ENCODE measurements around the gene SCRN2. TPM values are rescaled to one million over a fixed set of nuclear protein-coding genes. Genes with fewer than 3 reads are reported as not detected.

Gene SCRN2
- total RNA-seq, 1 donor from 2014 or later: 21.3 TPM

DNA sequence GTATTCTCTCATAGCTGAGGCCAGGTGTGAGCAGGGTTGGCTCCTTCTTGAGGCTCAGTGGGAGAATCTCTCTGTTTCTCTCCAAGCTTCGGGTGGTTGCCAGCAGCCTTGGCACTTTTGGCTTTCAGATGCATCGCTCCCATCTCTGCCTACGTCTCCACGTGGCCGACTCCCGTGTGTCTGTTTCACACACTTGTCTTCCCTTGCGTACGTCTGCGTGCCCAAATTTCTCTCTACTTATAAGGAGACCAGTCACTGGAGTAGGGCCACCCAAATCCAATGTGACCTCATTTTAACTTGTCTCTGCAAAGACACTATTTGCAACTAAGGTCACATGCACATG is 34.2 kb downstream of the SCRN2 start:
- no peak for DNase-seq (ENCODE audit: low read depth)

- DNase-seq (ENCODE audit: low read depth): no peak
These were observed 34.8 kb downstream of the SCRN2 start for GRCh38 chr17:47806026-47806912.

GRCh38 chr17:47804461-47804860 is 36.6 kb downstream of the SCRN2 start:
- DNase-seq (ENCODE audit: low read depth): no peak

GRCh38 chr17:47803751-47804150 is 37.3 kb downstream of the SCRN2 start:
- DNase-seq (ENCODE audit: low read depth): no peak

DNA sequence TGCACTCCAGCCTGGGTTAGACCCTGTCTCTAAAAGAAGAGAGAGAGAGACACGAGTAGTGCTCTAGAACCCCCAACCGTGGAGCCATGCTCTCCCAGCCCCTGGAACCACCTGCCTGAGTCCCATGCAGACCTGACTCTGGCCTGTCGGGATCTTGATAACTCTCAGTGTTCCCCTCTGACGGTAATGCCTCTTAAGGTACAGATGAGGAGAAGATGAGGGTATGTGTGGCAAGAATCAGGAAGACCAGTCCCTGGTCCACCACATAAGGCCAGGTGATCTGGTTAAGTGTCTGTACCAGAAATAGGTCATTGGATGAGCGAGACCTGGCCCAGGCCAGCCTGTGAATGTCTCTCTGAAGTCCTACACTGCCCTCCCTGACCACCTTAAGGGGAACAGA is 37.9 kb downstream of the SCRN2 start:
- no peak for DNase-seq (ENCODE audit: low read depth)

DNA sequence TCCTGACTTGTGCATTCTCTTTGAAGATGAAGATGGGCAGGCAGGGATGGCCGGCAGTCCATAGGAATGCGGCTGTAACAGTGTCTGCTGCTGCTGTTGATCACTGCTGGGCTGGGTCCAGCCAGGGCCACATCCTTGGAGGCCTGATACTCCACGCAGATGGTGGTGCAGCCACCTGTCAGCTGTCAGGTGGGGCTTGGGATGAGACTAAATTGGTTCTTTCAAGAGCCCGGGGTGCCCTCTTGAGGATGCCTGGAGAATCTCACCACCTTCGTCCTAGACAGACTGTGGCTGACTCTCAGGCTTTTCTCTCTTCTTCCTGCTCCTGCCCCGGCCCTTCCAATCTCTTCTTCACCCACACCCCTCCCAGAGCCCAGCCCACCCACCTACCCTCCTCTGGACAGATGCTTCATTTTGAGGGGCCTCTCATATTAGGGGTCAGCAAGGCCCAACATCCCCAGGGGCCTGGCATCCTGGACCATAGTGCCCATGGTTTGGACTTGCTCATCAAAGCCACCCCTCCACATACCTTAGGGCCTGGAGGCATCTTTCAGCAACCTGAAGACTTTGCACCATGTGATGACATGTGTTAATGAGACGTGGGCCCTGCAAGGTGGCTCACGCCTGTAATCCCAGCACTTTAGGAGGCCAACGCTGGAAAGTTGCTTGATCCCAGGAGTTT is 38.6 kb downstream of the SCRN2 start:
- peak; percentile 33 for DNase-seq (ENCODE audit: low read depth)

DNA sequence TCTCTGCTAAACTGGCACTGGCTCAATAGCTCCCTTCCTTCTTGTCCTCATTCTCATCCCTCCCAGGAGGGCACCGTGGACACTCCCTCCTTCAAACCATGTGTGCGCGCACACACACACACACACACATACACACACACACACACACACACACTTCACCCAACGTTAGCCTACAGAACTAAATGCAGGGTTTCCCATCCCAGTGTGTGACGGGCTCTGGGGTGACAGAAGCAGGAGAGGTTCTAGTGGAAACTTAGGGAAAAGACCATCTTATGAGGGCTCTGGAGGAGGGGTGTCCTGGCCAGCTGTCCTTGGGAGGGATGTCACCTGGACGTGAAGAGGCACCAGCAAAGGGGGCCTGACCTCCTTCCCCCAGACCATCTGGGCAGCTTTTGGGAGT is 39.2 kb downstream of the SCRN2 start:
- DNase-seq (ENCODE audit: low read depth): no peak

- DNase-seq (ENCODE audit: low read depth): no peak
These were observed 39.8 kb downstream of the SCRN2 start for GRCh38 chr17:47801176-47801765.

GRCh38 chr17:47800686-47801085 is 40.4 kb downstream of the SCRN2 start:
- DNase-seq (ENCODE audit: low read depth): no peak

DNA sequence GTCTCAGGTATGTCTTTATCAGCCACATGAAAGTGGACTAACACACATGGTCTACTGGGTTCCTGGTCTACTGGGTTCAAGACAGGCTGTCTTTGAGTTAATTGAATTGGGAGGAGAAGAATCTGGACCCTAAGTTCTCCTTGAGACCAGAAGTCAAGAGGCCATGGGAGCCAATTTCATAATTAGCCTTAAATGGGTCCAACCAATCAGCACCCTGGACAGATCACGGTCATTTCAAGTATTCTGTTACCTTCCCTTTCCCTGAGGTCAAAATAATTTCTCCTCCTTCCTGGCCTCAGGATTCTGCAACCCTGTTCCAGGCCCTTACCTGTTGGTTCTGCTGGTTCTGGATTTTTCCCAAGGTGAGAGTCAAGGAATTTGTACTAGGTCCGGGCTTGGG is 43.3 kb downstream of the SCRN2 start:
- DNase-seq (ENCODE audit: low read depth): peak; percentile 14

DNA sequence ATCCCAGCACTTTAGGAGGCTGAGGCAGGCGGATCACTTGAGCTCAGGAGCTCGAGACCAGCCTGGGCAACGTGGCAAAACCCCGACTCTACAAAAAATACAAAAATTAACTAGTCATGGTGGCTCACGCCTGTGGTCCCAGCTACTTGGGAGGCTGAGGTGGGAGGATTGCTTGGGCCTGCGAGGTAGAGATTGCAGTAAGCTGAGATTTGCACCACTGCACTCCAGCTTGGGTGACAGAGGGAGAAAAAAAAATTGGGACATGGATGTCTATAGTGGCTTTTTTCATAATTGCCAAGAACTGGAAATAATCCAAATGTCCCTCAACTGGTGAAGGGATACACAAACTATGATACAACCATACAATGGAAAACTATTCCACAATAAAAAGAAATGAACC is 48.1 kb downstream of the SCRN2 start:
- DNase-seq (ENCODE audit: low read depth): no peak

DNA sequence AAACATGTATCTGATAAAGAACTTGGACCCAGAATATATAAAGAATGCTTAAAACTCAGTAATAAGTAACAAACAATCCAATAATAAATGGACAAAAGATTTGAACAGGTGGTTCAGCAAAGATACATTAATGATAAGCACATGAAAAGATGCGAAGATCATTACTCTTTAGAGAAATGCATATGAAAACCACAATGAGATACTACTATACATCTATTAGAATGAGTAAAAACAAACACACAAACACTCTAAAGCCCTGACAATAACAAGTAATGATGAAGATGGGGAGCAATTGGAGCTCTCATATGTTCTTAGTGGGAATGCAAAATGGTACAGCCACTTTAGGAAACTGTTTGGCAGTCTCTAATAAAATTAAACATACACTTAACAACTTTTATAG is 48.6 kb downstream of the SCRN2 start:
- DNase-seq (ENCODE audit: low read depth): no peak

DNA sequence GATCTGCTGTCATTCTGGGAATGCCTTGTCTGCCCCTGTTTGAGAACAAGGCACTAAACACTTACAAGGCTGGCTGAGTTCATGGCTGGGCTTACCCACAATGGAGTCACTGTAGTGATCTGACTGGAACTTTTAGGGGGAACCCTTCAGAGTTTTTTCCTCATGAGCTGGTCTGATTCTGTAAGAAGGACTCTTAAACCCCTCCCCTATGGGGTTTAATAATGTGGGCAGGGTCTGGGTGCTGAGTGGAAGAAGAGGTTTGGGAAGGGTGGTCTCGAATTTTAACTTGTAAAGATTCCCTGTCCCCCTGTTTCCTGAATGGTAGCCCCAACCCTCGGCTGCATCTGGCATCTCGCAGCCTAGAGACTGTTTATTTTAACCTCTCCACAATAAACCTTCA is 50.0 kb downstream of the SCRN2 start:
- no peak for DNase-seq (ENCODE audit: low read depth)

GRCh38 chr17:47789611-47790561 is 51.2 kb downstream of the SCRN2 start:
- no peak for DNase-seq (ENCODE audit: low read depth)

Other genes starting within 250 kb of the SCRN2 start
- 421 and 446 TPM in 2 replicates for gene KPNB1, start 191.4 kb downstream of the SCRN2 start, total RNA-seq
- 4.3 and 10.7 TPM in 2 replicates for gene TBKBP1, start 147.1 kb downstream of the SCRN2 start, total RNA-seq
- gene TBX21, start 108.0 kb downstream of the SCRN2 start, total RNA-seq: not detected in 2 replicates
- gene OSBPL7, start 19.5 kb downstream of the SCRN2 start, total RNA-seq: 6.6 and 11.3 TPM in 2 replicates
- 21.0 and 25.4 TPM in 2 replicates for gene MRPL10, start 9.7 kb downstream of the SCRN2 start, total RNA-seq
- gene LRRC46, start 9.6 kb downstream of the SCRN2 start, total RNA-seq: 0.45 TPM in 1 of 2 replicates, not detected in the other
- gene SP6, start 9.9 kb upstream of the SCRN2 start, total RNA-seq: 0.87 and 1.2 TPM in 2 replicates
- 0.35 and 3.1 TPM in 2 replicates for gene SP2, start 55.0 kb upstream of the SCRN2 start, total RNA-seq
- 76.7 and 77.6 TPM in 2 replicates for gene PNPO, start 100.3 kb upstream of the SCRN2 start, total RNA-seq
- gene PRR15L, start 116.6 kb upstream of the SCRN2 start, total RNA-seq: 0.85 and 6.9 TPM in 2 replicates
- 50.7 and 66.2 TPM in 2 replicates for gene CDK5RAP3, start 129.8 kb upstream of the SCRN2 start, total RNA-seq
- 6.8 and 8.0 TPM in 2 replicates for gene COPZ2, start 196.5 kb upstream of the SCRN2 start, total RNA-seq
- gene NFE2L1, start 207.1 kb upstream of the SCRN2 start, total RNA-seq: 75.0 and 267 TPM in 2 replicates

All from renal cortical epithelial cell (primary cell).